ENCODE results near the gene GPR183. TPM values are rescaled to one million over a fixed set of nuclear protein-coding genes. Genes with fewer than 3 reads are reported as not detected.

GPR183 gene
- total RNA-seq, 4 donors from 2014 or later: 6.0 to 185 (median 41.9) TPM

GRCh38 chr13:99298056-99298455, 9.1 kb downstream of the GPR183 start:
- TF ChIP-seq CTCF (IDR thresholded peaks at IDR 0.05; ENCODE audit: low read depth): no peak

- TF ChIP-seq CTCF (IDR thresholded peaks at IDR 0.05; ENCODE audit: low read depth): no peak
These were observed 9.9 kb downstream of the GPR183 start for GRCh38 chr13:99297331-99297730.

- no peak for TF ChIP-seq CTCF (IDR thresholded peaks at IDR 0.05; ENCODE audit: low read depth)
These were observed 10.8 kb downstream of the GPR183 start for GRCh38 chr13:99296398-99296797.

- TF ChIP-seq CTCF (IDR thresholded peaks at IDR 0.05; ENCODE audit: low read depth): no peak
These were observed 11.5 kb downstream of the GPR183 start for GRCh38 chr13:99295488-99296252.

- no peak for TF ChIP-seq CTCF (IDR thresholded peaks at IDR 0.05; ENCODE audit: low read depth)
These were observed 12.2 kb downstream of the GPR183 start for GRCh38 chr13:99294958-99295357.

- TF ChIP-seq CTCF (IDR thresholded peaks at IDR 0.05; ENCODE audit: low read depth): no peak
These were observed 13.0 kb downstream of the GPR183 start for GRCh38 chr13:99294198-99294597.

GRCh38 chr13:99293178-99293577, 14.0 kb downstream of the GPR183 start:
- no peak for TF ChIP-seq CTCF (IDR thresholded peaks at IDR 0.05; ENCODE audit: low read depth)

Data from subcutaneous adipose tissue (tissue), 4 donors.